ENCODE results near the gene RXFP4. TPM values are rescaled to one million over a fixed set of nuclear protein-coding genes. Genes with fewer than 3 reads are reported as not detected.
A peak's percentile ranks its signal among the peaks of the same experiment; 100 is the strongest.

The RXFP4 gene
- total and polyA plus RNA-seq, 9 of the 15 experiments (the other 6 are each of a cell fraction or from before 2014, with no cell fraction given), result 0.64 TPM; not detected in 8

GRCh38 chr1:155970531-155971167 is 29.2 kb downstream of the RXFP4 start (continued):
- TF ChIP-seq ZHX1 (conservative IDR thresholded peaks at IDR 0.05; ENCODE audit: low read length), result no peak
- TF ChIP-seq IRF9 (tag; IDR thresholded peaks at IDR 0.05), result no peak
- TF ChIP-seq RBBP5 (IDR thresholded peaks at IDR 0.05; ENCODE audit: borderline replicate concordance, insufficient read depth, low read length, poor library complexity, severe bottlenecking), result peak; percentile 7
- no peak for TF ChIP-seq XRCC5 (IDR thresholded peaks at IDR 0.05; ENCODE audit: low read depth, low read length)
- peak; percentile 71 to 88; a peak in 3 of 4 replicates for TF ChIP-seq FOXA3 (CRISPR knock-in tag; conservative IDR thresholded peaks at IDR 0.05 in 1 of 2, IDR thresholded peaks at IDR 0.05 in 1 of 2)
- TF ChIP-seq ATF3 (IDR thresholded peaks at IDR 0.05), result peak; percentile 78
- no peak; the same call in 1 of the 2 replicates for TF ChIP-seq ATF3 (CRISPR knock-in tag; conservative IDR thresholded peaks at IDR 0.05)
- no peak for TF ChIP-seq C11orf30 (IDR thresholded peaks at IDR 0.05; ENCODE audit: low read depth)
- TF ChIP-seq MAX (CRISPR knock-in tag; IDR thresholded peaks at IDR 0.05), result peak; percentile 95
- no peak for TF ChIP-seq ZSCAN32 (CRISPR knock-in tag; IDR thresholded peaks at IDR 0.05)
- no peak for TF ChIP-seq ZNF274 (IDR thresholded peaks at IDR 0.05; ENCODE audit: borderline replicate concordance, low read depth, low read length)
- no peak for TF ChIP-seq ZNF140 (CRISPR knock-in tag; IDR thresholded peaks at IDR 0.05)
- peak; percentile 45; the same call in 1 of the 2 replicates for TF ChIP-seq NBN (IDR thresholded peaks at IDR 0.05; ENCODE audit: low read depth)
- peak; percentile 59; the same call in 1 of the 2 replicates for TF ChIP-seq TOE1 (IDR thresholded peaks at IDR 0.05; ENCODE audit: borderline replicate concordance)
- no peak for TF ChIP-seq TOE1 (CRISPR knock-in tag; IDR thresholded peaks at IDR 0.05; ENCODE audit: borderline replicate concordance, low read depth)
- TF ChIP-seq ZNF76 (CRISPR knock-in tag; IDR thresholded peaks at IDR 0.05; ENCODE audit: borderline replicate concordance), result no peak
- no peak for TF ChIP-seq GTF2F1 (IDR thresholded peaks at IDR 0.05; ENCODE audit: low read depth, low read length)
- TF ChIP-seq FOXA1 (IDR thresholded peaks at IDR 0.05; ENCODE audit: borderline replicate concordance), result no peak
- no peak for TF ChIP-seq ZNF324 (CRISPR knock-in tag; IDR thresholded peaks at IDR 0.05)
- TF ChIP-seq SP1 (CRISPR knock-in tag; IDR thresholded peaks at IDR 0.05), result peak; percentile 60; the same call in 1 of the 2 replicates
- TF ChIP-seq HIVEP1 (CRISPR knock-in tag; IDR thresholded peaks at IDR 0.05), result no peak
- peak; percentile 78 for TF ChIP-seq ARID1B (IDR thresholded peaks at IDR 0.05)
- no peak; the same call in 1 of the 2 replicates for TF ChIP-seq OTX1 (CRISPR knock-in tag; IDR thresholded peaks at IDR 0.05)
- 0 out of 2 replicates have a peak, but pooled peaks have one; percentile 34 for TF ChIP-seq HNRNPL (IDR thresholded peaks at IDR 0.05; ENCODE audit: low read depth, low read length)
- no peak; the same call in 1 of the 2 replicates for TF ChIP-seq MTA2 (IDR thresholded peaks at IDR 0.05; ENCODE audit: low read depth)
